ENCODE data around the gene EVC. TPM values are rescaled to one million over a fixed set of nuclear protein-coding genes. Genes with fewer than 3 reads are reported as not detected.

EVC gene
- total RNA-seq, 1 donor from 2014 or later: 41.4 TPM

DNA sequence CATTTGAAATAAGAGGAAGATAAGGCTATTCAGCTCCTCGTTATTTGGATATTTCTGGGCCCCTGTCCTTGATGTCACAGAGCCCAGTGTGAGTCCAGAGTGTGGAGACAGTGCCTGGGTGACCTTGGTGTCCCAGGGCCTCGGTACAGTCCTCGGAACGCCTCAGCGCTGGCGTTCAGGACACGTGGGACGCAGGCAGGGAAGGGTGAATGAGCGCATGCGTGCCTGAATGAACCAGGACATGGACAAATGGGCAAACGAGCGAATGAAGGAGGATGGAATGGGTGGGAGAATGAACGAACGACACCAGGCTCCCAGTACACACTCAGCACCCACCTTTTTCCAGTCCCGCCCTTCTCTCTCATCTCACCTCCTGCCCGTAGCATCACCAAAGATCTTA lies 44.2 kb downstream of the EVC start:
- TF ChIP-seq, protein P1, sequence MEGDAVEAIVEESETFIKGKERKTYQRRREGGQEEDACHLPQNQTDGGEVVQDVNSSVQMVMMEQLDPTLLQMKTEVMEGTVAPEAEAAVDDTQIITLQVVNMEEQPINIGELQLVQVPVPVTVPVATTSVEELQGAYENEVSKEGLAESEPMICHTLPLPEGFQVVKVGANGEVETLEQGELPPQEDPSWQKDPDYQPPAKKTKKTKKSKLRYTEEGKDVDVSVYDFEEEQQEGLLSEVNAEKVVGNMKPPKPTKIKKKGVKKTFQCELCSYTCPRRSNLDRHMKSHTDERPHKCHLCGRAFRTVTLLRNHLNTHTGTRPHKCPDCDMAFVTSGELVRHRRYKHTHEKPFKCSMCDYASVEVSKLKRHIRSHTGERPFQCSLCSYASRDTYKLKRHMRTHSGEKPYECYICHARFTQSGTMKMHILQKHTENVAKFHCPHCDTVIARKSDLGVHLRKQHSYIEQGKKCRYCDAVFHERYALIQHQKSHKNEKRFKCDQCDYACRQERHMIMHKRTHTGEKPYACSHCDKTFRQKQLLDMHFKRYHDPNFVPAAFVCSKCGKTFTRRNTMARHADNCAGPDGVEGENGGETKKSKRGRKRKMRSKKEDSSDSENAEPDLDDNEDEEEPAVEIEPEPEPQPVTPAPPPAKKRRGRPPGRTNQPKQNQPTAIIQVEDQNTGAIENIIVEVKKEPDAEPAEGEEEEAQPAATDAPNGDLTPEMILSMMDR (IDR thresholded peaks at IDR 0.05; ENCODE audit: insufficient read depth, low read length, poor library complexity, severe bottlenecking): no peak
- peaks cover 8% of the 10 kb centered on the region for H3K36me3 ChIP-seq (ENCODE audit: control insufficient read depth, insufficient read depth, low read length)
- DNase-seq (ENCODE audit: low read depth): no peak
- H3K4me3 ChIP-seq (ENCODE audit: low read depth, low read length): no peak overlapping the region
- H3K27me3 ChIP-seq (ENCODE audit: control insufficient read depth, insufficient read depth, low read length): no peaks in the 10 kb centered on the region

DNA sequence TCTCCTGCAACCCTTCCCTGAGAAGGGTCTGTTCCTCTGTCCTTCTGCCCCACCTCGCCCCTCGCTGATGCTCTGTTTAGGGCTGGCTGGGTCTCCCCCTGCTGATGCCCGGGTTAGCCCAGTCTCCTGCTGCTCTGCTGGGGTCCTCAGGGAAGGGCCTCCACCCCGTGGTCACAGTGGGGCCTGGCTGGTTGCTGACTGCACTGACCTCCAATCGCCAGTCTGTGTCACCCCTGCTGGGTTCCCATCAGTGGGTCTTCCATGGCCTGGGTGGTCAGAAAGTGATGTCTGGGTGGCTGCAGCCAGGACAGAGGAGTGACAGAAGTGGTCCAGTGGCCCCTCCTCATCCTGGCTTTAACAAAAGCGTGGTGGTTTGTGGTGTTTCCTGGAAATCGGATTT lies 44.7 kb downstream of the EVC start:
- Histone ChIP-seq H3K36me3 (ENCODE audit: control insufficient read depth, insufficient read depth, low read length) (peaks cover 8% of the 10 kb centered on the region), H3K4me3 (ENCODE audit: low read depth, low read length) (no peak overlapping the region), H3K27me3 (ENCODE audit: control insufficient read depth, insufficient read depth, low read length) (no peaks in the 10 kb centered on the region)
- DNase-seq (ENCODE audit: low read depth): no peak
- TF ChIP-seq, protein P1 (IDR thresholded peaks at IDR 0.05; ENCODE audit: insufficient read depth, low read length, poor library complexity, severe bottlenecking): no peak

DNA sequence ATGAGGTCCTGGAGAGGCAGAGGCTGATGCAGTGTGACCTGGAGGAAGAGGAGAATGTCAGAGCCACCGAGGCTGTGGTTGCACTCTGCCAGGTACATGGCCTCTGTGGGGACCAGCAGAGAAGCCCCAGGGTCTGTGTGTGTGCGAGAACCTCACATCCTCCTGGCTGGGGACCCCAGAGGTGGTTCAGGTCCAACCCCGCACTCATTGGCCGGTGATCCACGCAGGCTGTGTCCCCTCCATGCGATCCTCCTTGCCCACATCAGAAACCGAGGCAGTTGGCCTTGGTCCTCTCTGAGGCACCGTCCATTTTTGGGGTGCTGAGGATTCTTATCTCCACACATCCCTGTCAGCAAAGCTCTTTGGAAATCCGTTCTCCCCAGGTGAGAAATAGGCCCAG lies 45.3 kb downstream of the EVC start:
- Histone ChIP-seq H3K27me3 (ENCODE audit: control insufficient read depth, insufficient read depth, low read length) (no peaks in the 10 kb centered on the region), H3K4me3 (ENCODE audit: low read depth, low read length) (no peak overlapping the region), H3K36me3 (ENCODE audit: control insufficient read depth, insufficient read depth, low read length) (peaks cover 8% of the 10 kb centered on the region)
- DNase-seq (ENCODE audit: low read depth): no peak
- TF ChIP-seq, protein P1 (IDR thresholded peaks at IDR 0.05; ENCODE audit: insufficient read depth, low read length, poor library complexity, severe bottlenecking): no peak

DNA sequence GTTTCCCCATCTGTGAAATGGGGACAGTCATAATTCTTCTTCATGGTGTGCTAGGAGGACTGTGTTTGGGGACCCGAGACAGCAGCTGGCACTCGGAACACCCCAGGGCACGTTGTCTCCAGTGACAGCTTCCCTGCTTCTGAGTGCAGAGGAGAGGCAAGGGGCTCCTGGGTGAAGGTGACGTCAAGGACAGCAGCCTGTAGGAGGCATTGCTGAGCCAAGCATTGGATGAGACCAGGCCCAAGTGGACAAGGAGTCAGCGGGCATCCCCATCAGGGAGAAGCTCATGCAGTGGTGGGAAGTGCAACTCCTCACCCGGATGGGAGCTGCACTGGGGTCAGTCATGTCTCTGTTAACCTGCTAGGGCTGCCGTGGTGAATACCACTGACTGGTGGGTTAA lies 46.1 kb downstream of the EVC start:
- Histone ChIP-seq H3K4me3 (ENCODE audit: low read depth, low read length) (no peak overlapping the region), H3K36me3 (ENCODE audit: control insufficient read depth, insufficient read depth, low read length) (peaks cover 8% of the 10 kb centered on the region), H3K27me3 (ENCODE audit: control insufficient read depth, insufficient read depth, low read length) (no peaks in the 10 kb centered on the region)
- TF ChIP-seq, protein P1 (IDR thresholded peaks at IDR 0.05; ENCODE audit: insufficient read depth, low read length, poor library complexity, severe bottlenecking): no peak
- DNase-seq (ENCODE audit: low read depth): no peak

DNA sequence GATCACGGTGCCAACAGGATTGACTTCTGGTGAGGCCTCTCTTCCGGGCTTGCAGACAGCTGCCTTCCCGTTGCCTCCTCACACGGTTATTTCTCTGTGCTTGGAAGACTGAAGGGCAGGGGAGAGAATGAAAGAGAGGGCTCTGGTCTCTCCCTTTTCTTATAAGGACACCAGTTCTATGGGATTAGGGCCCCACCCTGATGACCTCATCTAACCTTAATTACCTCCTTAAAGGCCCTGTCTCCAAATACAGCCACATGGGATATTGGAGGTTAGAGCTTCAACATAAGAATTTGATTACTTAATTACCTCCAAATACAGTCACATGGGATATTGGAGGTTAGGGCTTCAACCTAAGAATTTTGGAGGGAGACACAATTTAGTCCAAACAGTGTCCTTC lies 46.5 kb downstream of the EVC start:
- H3K27me3 ChIP-seq (ENCODE audit: control insufficient read depth, insufficient read depth, low read length): no peaks in the 10 kb centered on the region
- DNase-seq (ENCODE audit: low read depth): no peak
- TF ChIP-seq, protein P1 (IDR thresholded peaks at IDR 0.05; ENCODE audit: insufficient read depth, low read length, poor library complexity, severe bottlenecking): no peak
- peaks cover 8% of the 10 kb centered on the region for H3K36me3 ChIP-seq (ENCODE audit: control insufficient read depth, insufficient read depth, low read length)
- H3K4me3 ChIP-seq (ENCODE audit: low read depth, low read length): no peak overlapping the region

DNA sequence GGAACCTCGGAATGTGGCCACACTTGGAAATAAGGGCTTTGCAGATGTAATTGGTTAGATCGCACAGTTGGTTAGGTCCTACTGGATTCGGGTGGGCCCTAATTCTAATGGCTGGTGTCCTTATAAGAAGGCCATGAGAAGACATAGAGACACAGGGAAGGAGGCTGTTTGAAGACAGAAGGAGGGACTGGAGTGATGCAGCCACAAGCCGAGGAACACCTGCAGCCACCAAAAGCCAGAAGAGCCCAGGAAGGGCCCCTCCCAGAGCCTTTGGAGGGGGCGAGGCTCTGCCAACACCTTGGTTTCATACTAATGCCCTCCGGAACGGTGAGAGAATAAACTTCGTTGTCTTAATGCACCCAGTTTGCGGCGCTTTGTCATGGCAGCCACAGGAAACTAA lies 47.0 kb downstream of the EVC start:
- no peak for DNase-seq (ENCODE audit: low read depth)
- Histone ChIP-seq H3K27me3 (ENCODE audit: control insufficient read depth, insufficient read depth, low read length) (no peaks in the 10 kb centered on the region), H3K36me3 (ENCODE audit: control insufficient read depth, insufficient read depth, low read length) (peaks cover 8% of the 10 kb centered on the region), H3K4me3 (ENCODE audit: low read depth, low read length) (no peak overlapping the region)
- TF ChIP-seq, protein P1 (IDR thresholded peaks at IDR 0.05; ENCODE audit: insufficient read depth, low read length, poor library complexity, severe bottlenecking): no peak

All from kidney epithelial cell (primary cell).